ENCODE data around the gene LCT.
"Not testable (repeated sequence)": the region's sequence is repeated elsewhere in the genome, so short reads cannot be mapped to it uniquely, and the experiment has no call there.

Gene LCT

GRCh38 chr2:135836596-135837270 is at the start of gene LCT:
TSS of gene LCT (minus strand) at chr2:135837184. CDS start at chr2:135837169, 15 bp downstream.
- DNase-seq = no peak

- DNase-seq = no peak
Measured at GRCh38 chr2:135885709-135886108, 48.7 kb upstream of the LCT start.

GRCh38 chr2:135882415-135882814 is 45.4 kb upstream of the LCT start:
- DNase-seq = no peak

- not testable (repeated sequence) for DNase-seq
Measured at GRCh38 chr2:135876770-135877169, 39.8 kb upstream of the LCT start.

- DNase-seq = peak; percentile 99
Measured at GRCh38 chr2:135876066-135876711, 39.2 kb upstream of the LCT start, which contains the start of gene MCM6. TSS of gene MCM6 (minus strand) at chr2:135876443. CDS start at chr2:135876365, 78 bp downstream.

GRCh38 chr2:135875491-135876065 is 38.6 kb upstream of the LCT start:
- peak; percentile 74 for DNase-seq

- DNase-seq = no peak
Measured at GRCh38 chr2:135874777-135875365, 37.9 kb upstream of the LCT start.

GRCh38 chr2:135870571-135870970 is 33.6 kb upstream of the LCT start:
- no peak for DNase-seq

- no peak for DNase-seq
Measured at GRCh38 chr2:135863233-135863632, 26.2 kb upstream of the LCT start.

- DNase-seq = no peak
Measured at GRCh38 chr2:135862718-135863117, 25.7 kb upstream of the LCT start.

- no peak for DNase-seq
Measured at GRCh38 chr2:135853401-135853800, 16.4 kb upstream of the LCT start.

- DNase-seq = no peak
Measured at GRCh38 chr2:135851858-135852257, 14.9 kb upstream of the LCT start.

- DNase-seq = no peak
Measured at GRCh38 chr2:135850892-135851668, 14.1 kb upstream of the LCT start.

GRCh38 chr2:135849087-135849486 is 12.1 kb upstream of the LCT start:
- no peak for DNase-seq

- DNase-seq = no peak
Measured at GRCh38 chr2:135845997-135846396, 9.0 kb upstream of the LCT start.

- DNase-seq = no peak
Measured at GRCh38 chr2:135845257-135845656, 8.3 kb upstream of the LCT start.

GRCh38 chr2:135844301-135844895 is 7.4 kb upstream of the LCT start:
- DNase-seq = no peak

- DNase-seq = no peak
Measured at GRCh38 chr2:135843671-135844070, 6.7 kb upstream of the LCT start.

GRCh38 chr2:135840601-135841000 is 3.6 kb upstream of the LCT start:
- no peak for DNase-seq

GRCh38 chr2:135839713-135840112 is 2.7 kb upstream of the LCT start:
- no peak for DNase-seq

GRCh38 chr2:135838502-135838901 is 1.5 kb upstream of the LCT start:
- DNase-seq = no peak

- no peak for DNase-seq
Measured at GRCh38 chr2:135832891-135833290, 4.1 kb downstream of the LCT start.
